Activated CD8-positive, alpha-beta memory T cell treated with anti-CD3 and anti-CD28 coated beads for 4 hours (primary cell): ENCODE results near the gene ADGRL4.
"Not testable (repeated sequence)": the region's sequence is repeated elsewhere in the genome, so short reads cannot be mapped to it uniquely, and the experiment has no call there.

Source experiments
- DNase-seq, 2 donors: peaks; one replicate each; pipeline ENCODE4 v3.0.0-alpha.2; 2020; ENCODE audit warnings: low read depth in 2 of 2

ADGRL4 gene

DNA sequence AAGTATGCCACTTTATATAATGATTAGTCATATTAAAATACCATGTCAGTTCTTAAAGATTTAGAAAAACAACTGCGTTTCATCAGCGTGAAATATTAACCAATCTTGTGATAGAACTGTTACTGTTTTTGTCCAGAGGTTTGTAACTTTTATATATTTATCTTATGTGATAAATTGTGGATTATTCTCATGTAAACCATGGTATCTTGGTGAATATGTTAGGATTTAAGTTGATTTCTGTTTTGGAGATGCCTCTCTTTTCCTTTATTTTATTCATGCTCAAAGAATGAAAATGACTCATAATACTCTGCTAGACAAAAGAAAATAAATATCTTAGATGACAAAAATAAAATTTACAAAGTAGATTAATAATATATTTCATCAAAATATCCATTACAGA lies 88.4 kb downstream of the ADGRL4 start:
- no peak for DNase-seq

- no peak for DNase-seq
Observed at GRCh38 chr1:78916986-78917385, 89.5 kb downstream of the ADGRL4 start.

DNA sequence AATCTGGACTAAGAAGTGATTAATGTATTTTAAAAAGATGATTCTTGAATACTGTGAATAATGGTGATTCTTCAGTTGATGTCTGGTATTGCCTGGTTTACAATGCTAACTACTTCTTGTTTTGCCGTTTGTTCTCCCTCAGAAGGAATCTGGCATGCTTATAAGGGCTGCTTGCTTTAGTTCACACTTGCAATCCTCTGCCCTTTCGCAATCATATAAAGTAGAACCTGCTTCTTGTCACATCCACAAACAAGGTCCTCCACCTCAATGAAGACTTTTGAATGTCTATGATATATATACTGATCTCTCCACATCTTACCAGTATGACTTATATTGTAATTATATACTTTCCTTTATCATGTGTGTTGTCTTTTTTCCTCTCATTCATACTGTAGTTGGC lies 92.6 kb downstream of the ADGRL4 start:
- DNase-seq: no peak

DNA sequence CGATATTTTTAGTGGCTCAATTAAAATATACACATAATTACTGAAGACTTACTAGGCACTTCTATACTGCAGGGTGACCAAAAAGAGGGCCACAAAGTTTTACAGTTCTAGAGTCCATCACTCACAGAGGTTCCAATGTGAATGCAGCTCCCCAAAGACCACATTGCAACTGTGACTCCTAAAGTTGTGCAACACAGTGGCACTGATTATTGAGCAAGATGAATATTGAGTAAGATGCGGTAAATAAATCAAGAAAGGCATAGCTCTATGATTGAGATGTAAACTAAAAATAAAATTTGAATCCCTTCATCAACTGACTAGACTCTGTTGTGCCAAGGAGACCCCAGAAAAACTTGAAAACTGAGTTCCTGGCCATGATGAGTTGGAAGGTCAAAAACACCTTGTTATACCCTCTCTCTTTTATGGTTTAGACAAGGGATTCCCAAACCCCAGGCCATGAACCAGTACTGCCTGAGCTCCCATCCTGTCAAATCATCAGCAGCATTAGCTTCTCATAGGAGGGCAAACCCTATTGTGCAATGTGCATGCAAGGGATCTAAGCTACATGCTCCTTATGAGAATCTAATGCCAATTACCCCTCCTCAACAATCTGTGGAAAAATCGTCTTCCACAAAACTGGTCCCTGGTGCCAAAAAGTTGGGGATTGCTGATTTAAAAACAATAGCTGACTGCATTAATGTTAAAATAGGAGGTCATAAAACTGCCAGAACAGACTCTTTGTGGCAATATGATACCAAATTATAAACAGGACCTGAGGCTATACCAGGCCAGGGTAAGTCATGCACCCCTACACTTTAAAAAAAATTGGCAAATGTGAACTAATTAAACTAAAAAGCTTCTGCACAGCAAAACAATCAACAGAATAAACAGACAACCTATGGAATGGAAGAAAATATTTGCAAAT lies 94.3 kb downstream of the ADGRL4 start:
- no peak for DNase-seq

GRCh38 chr1:78902641-78903040 lies 103.9 kb downstream of the ADGRL4 start:
- DNase-seq: no peak

GRCh38 chr1:78894811-78895210 lies 111.7 kb downstream of the ADGRL4 start:
- no peak for DNase-seq

GRCh38 chr1:78892260-78892840 lies 114.2 kb downstream of the ADGRL4 start:
- DNase-seq: no peak

DNA sequence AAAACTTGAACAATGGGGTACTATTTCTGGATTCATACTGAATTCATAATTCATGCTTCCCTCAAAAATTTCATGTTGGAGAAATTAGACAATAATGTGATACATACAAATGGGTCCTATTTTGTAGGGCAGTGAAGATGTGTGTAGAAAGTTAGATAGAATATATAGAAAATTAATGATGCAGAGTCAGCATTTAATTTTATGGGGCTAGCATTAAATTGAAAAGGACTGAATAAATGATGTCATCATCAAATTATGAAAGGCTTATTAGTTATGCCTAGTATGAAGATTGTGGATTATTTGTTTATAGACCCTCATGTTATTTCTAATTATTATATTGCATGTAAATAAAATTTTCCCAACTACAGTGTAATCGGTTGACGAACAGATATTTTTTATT lies 119.1 kb downstream of the ADGRL4 start:
- no peak for DNase-seq

DNA sequence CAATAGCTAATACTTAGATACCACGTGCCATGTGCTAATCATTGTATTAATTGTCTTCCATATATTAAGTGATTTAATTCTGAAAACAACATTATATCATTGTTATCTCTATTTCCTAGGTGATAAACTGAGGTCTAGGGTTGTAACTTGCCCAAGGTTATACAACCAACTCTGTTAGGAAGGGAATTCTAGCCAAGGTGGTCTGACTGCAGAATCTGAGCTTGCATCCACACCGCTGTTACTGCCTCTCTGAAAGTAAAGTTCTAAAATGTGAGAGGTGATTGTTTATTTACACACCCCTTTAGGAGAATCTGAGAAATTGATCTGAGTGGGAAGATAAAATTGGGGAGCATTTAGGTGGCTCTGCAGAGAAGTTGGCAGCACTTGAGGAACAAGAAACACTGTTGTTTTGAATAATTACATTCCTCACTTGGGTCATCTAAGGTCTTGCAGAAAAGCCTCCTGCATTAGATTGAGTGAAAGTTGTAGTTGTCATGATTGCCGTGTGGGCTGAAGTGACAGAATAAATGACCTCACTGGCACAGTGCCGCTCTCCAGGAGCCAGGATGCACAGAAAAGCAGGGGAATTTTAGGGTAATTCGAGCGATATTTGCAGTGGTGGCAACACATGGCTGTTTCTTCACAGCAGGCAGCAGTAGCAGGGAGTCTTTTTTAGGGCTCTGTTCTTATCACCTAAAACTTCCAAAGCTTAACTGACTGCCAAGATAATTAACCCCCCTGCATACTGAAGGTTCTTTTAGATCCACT lies 121.7 kb downstream of the ADGRL4 start:
- DNase-seq: no peak

DNA sequence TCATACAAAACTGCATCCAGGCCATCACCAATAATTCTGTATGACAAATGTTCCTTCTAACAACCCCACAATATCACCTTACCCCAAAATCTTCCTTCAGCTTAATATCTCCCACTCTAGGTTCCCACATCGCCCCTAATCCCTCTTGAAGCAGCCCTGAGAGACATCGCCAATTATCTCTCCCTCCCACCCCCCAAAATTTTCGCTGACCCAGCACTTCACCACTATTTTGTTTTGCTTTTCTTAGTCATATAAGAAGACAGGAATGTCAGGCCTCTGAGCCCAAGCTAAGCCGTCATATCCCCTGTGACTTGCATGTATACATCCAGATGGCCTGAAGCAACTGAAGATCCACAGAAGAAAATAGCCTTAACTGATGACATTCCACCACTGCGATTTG lies 126.3 kb downstream of the ADGRL4 start:
- no peak for DNase-seq

- not testable (repeated sequence) for DNase-seq
Observed at GRCh38 chr1:78875986-78876385, 130.5 kb downstream of the ADGRL4 start.

DNA sequence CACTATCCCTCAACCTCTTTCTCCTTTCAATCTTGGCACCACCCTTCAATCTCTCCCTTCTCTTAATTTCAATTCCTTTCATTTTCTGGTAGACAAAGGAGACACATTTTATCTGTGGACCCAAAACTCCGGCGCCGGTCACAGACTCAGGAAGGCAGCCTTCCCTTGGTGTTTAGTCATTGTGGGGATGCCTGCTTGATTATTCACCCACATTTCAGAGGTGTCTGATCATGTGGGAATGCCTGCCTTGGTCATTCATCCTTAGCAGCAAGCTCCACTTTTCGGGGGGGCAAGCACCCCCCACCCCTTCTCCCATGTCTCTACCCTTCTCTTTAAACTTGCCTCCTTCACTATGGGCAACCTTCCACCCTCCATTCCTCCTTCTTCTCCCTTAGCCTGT lies 133.7 kb downstream of the ADGRL4 start:
- DNase-seq: not testable (repeated sequence)

DNA sequence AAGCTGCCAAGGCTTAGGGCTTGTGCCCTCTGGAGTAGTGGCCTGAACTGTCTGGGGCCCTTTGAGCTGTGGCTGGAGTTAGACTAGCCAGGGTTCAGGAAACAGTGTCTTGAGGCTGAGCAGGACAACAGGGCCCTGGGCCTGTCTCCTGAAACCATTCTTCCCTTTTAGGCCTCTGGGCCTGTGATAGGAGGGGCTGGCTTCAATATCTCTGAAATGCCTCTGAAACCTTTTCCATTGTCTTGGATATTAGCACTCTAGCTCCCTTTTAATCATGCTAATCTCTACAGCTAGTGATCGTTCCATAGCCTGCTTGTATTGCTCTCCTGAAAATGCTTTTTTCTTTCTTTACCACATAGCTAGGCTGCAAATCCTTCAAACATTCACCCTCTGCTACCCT lies 135.3 kb downstream of the ADGRL4 start:
- no peak for DNase-seq

GRCh38 chr1:78869136-78869535 lies 137.4 kb downstream of the ADGRL4 start:
- DNase-seq: no peak

DNA sequence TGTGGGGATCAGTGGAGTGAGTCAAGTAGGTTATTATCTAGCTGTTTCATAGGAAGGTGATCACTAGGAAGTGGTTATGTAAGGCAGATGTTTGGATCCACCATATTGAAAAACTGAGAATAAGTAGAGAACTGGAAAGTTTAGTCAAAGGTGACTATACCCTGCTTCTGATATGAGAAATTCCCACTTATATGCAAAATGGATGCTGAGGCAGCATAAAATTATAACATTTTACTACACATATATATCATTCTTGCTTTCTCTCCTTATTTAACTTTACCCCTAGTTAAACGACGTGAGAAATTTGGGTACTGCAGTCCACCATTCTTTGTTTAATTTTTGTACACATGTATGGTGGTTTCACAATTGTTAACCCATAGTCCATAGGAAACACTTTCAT lies 142.4 kb downstream of the ADGRL4 start:
- no peak for DNase-seq

DNA sequence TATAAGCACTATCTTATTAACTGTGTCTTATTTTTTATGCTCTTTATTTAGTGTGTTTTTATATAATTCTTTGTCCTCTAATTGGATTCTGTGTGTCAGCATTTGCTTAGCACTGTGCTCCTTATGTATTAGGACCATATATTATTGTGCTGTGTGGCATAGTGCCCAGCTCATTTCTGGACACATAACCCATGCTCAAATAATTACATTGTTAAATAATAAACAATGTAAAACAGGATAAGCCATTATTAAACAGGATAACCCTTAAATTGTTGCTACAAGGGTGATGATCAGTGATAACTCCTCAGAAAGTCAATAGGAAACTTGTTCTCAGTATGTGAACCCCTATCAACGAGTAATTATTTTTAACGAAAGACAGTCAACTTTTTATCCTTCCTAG lies 150.4 kb downstream of the ADGRL4 start:
- DNase-seq: no peak

- no peak for DNase-seq
Observed at GRCh38 chr1:78855258-78855657, 151.3 kb downstream of the ADGRL4 start.

DNA sequence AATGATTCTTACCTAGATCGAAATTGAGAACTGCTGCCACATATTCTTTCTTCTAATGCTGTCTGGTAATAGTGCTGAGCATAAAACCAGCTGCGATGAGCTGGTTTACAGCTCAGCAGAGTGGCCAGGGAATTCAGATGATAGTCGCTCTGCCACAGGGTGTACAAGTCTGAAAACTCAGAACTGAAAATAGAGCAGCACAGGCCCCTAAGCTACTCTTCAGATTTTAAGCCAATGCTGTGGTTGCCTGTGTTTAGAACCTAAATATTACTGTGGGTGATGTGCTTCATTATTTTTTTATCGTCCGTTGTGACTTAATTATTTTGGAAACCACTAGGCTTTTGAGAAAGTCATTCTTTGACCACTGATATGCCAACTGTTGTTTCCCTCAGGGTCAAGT lies 152.0 kb downstream of the ADGRL4 start:
- no peak for DNase-seq

GRCh38 chr1:78843546-78843945 lies 163.0 kb downstream of the ADGRL4 start:
- DNase-seq: no peak

- DNase-seq: no peak
Observed at GRCh38 chr1:78843111-78843510, 163.4 kb downstream of the ADGRL4 start.

DNA sequence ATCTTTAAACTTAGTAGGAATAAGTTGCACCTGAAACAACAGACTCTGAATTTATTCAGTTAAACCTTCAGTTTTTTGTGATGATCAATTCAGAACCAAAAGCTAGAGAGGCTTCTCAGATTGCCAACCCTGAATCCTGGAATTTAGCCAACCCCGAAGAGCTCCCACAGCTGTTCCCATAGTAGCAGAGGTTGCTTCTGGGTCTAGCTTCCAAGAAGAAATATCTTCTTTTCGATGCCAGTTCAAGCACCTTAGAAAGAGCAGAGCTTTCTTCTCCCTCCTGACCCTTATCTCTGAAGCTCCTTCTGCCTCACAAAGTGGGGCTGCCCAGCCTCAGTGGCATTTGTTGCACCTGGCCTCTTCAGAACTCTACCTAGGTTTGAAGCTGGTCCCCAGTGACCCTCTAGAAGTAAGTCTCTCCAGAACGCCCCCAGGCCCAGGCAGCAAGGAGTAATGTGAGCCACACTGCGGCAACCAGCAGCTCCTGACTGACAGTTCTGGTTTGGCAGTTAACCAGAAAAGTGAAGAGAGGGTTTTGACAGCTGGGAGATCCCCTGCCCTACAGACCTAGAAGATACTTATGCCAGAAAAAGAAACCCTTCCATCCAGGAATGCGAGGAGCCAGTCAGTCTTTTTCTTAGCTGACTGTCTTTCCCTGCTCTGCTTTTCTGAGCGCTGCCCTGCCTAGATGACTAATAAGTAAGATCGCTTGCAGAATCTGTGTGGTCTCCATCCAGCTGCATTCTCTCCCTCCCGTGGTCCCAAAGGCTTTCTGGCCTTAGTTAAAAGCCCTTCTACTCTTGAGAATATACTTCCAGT lies 165.9 kb downstream of the ADGRL4 start:
- DNase-seq: no peak
